ENCODE results near the gene LPAR3.

Gene LPAR3

DNA sequence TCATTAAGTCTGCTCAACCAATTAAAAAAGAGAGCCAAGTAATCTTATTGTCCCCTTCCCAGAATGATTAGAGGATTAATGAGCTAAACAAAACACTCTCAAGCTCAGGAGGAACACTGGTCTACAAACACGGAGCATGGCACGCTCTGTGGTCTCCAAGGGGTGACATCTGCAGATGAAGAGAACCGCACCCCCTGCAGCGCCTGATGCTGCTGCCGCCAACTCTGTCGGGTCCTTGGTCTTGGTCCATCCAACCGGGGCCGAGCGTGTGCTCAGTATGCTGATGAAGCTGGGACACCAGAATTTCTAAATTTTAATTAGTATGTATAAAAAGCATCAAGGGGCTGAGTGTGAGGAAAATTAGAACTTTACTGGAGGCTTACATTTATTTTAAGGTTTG, 82.7 kb downstream of the LPAR3 start:
- H3K4me3 ChIP-seq (ENCODE audit: low read depth in 1 of 2, low read length in 2 of 2) = no peak overlapping the region
- H3K27me3 ChIP-seq (ENCODE audit: low read depth, low read length) = no peaks in the 10 kb centered on the region
- H3K36me3 ChIP-seq (ENCODE audit: control insufficient read depth in 1 of 2, insufficient read depth in 2 of 2, low read length in 2 of 2) = no peaks in the 10 kb centered on the region
- no peaks in the 10 kb centered on the region for H3K4me1 ChIP-seq (ENCODE audit: control insufficient read depth in 1 of 2, insufficient read depth in 2 of 2, low read length in 2 of 2)
- H3K27ac ChIP-seq (ENCODE audit: low read length) = no peak overlapping the region
- H3K9me3 ChIP-seq (ENCODE audit: control insufficient read depth in 1 of 2, low read length in 2 of 2) = no peaks in the 10 kb centered on the region

DNA sequence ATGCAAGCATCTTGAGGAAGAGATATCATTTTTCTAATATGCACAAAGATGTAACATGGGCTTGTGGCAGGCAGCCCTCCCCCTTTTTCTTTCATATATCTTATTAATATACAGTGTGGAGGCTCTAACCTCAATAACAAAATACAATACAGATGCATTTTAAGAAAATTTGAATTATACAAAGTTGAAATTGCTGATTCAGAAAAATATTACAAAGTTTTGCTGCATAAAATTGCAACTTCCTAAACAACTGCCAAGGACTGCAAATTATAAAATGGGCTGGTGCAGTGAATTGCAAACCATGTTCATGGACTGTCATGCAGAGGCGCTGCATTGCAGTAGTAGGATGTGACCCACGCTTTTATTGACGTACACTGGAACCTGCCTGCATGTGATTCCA, 84.0 kb downstream of the LPAR3 start:
- Histone ChIP-seq H3K4me3 (ENCODE audit: low read depth in 1 of 2, low read length in 2 of 2) (no peak overlapping the region), H3K27ac (ENCODE audit: low read length) (no peak overlapping the region), H3K4me1 (ENCODE audit: control insufficient read depth in 1 of 2, insufficient read depth in 2 of 2, low read length in 2 of 2) (no peaks in the 10 kb centered on the region), H3K9me3 (ENCODE audit: control insufficient read depth in 1 of 2, low read length in 2 of 2) (no peaks in the 10 kb centered on the region), H3K36me3 (ENCODE audit: control insufficient read depth in 1 of 2, insufficient read depth in 2 of 2, low read length in 2 of 2) (no peaks in the 10 kb centered on the region), H3K27me3 (ENCODE audit: low read depth, low read length) (no peaks in the 10 kb centered on the region)

DNA sequence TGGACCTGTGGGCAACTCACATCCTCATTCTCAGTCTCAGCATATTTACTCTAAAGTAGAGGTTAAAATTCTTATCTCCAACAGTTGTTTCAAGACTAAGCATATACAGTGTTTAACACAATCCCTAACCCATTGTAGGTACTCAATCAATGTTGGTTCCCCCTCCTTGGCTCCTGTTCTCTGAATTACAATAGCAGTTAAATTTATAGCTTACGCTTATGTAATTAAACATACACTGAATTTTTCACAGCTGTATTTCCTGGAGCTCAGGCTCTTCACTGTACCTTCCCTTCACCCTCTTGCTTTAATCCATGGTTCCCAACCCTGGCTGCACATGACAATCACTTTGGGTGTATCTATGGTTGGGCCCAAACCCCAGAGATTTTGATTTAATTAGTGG, 89.4 kb downstream of the LPAR3 start:
- Histone ChIP-seq H3K4me3 (ENCODE audit: low read depth in 1 of 2, low read length in 2 of 2) (no peak overlapping the region), H3K36me3 (ENCODE audit: control insufficient read depth in 1 of 2, insufficient read depth in 2 of 2, low read length in 2 of 2) (no peaks in the 10 kb centered on the region), H3K27ac (ENCODE audit: low read length) (no peak overlapping the region), H3K4me1 (ENCODE audit: control insufficient read depth in 1 of 2, insufficient read depth in 2 of 2, low read length in 2 of 2) (no peaks in the 10 kb centered on the region), H3K27me3 (ENCODE audit: low read depth, low read length) (no peaks in the 10 kb centered on the region), H3K9me3 (ENCODE audit: control insufficient read depth in 1 of 2, low read length in 2 of 2) (no peaks in the 10 kb centered on the region)

DNA sequence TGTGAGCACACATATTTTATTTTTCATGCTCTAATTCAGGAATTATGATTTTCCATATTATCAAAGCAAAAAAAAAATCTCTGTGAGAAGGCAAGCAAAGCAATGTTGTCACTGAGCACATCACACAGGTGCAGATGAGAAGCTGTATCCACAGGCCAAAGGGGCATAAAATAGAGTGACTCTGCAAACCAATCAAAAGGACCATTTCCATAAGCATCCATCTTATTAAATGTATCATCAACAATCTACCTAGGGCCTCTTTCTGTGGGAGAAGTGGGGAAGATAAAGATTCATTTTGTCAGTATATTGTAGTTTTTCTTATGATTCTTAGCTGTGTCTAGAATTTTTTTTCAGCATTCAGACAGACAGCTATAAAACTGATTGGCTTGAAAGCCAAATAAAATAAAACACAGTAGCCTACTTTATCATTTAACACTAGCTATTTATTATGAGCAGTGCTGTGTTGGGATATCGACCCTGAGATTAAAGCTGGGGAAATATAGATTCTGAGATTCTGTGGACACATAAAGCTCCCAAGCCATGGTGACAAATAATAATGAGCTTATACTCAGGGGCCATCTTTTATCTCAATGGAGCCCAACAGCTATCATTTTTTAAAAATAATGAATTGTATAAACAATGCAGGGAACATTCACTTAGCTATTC, 90.3 kb downstream of the LPAR3 start:
- Histone ChIP-seq H3K36me3 (ENCODE audit: control insufficient read depth in 1 of 2, insufficient read depth in 2 of 2, low read length in 2 of 2) (no peaks in the 10 kb centered on the region), H3K27ac (ENCODE audit: low read length) (no peak overlapping the region), H3K4me1 (ENCODE audit: control insufficient read depth in 1 of 2, insufficient read depth in 2 of 2, low read length in 2 of 2) (no peaks in the 10 kb centered on the region), H3K9me3 (ENCODE audit: control insufficient read depth in 1 of 2, low read length in 2 of 2) (no peaks in the 10 kb centered on the region), H3K4me3 (ENCODE audit: low read depth in 1 of 2, low read length in 2 of 2) (no peak overlapping the region), H3K27me3 (ENCODE audit: low read depth, low read length) (no peaks in the 10 kb centered on the region)

DNA sequence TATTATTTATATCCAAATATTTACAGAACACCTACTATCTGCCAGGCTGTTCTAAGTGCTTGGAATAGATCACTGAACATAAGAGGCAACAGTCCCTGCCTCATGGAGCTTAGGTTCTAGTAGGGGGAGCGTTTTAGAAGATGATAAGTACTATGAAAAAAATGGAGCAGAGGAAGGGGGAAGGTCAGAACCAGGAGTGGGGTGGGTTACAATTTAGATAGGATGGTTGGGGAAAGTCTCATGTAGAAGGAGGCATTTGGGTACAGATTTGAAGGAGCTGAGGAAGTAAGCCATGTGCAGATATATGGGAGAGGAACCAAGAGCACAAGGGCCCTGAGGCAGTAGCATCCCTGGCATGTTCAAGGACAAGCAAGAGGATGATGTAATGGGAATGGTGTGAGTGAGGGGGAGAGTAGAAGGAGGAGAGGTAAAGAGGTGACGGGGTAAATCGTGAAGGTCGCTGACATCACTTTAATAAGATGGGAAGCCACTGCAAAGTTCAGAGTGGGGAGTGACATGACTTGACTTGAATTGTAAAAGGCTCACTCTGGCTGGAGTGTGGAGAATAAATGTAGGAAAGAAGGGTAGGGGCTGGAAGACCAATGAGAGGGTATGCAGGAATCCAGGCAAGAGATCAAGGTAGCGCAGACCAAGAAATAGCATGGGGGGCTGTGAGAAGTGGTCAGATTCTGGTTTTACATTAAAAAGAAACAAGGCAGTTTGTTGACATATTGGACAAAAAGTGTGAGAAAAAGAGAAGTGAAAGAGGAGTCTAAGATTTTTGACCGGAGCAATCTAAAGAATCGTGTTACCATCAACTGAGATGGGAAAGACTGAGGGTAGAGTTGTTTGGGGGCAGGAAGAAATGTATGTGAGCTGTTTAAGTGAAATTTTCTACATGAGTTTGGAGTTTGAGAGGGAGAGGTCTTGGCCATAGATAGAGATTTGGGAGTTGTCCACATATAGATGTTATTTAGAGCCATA, 92.6 kb downstream of the LPAR3 start:
- H3K4me3 ChIP-seq (ENCODE audit: low read depth in 1 of 2, low read length in 2 of 2) = no peak overlapping the region
- H3K4me1 ChIP-seq (ENCODE audit: control insufficient read depth in 1 of 2, insufficient read depth in 2 of 2, low read length in 2 of 2) = no peaks in the 10 kb centered on the region
- no peak overlapping the region for H3K27ac ChIP-seq (ENCODE audit: low read length)
- no peaks in the 10 kb centered on the region for H3K9me3 ChIP-seq (ENCODE audit: control insufficient read depth in 1 of 2, low read length in 2 of 2)
- H3K27me3 ChIP-seq (ENCODE audit: low read depth, low read length) = no peaks in the 10 kb centered on the region
- H3K36me3 ChIP-seq (ENCODE audit: control insufficient read depth in 1 of 2, insufficient read depth in 2 of 2, low read length in 2 of 2) = no peaks in the 10 kb centered on the region

DNA sequence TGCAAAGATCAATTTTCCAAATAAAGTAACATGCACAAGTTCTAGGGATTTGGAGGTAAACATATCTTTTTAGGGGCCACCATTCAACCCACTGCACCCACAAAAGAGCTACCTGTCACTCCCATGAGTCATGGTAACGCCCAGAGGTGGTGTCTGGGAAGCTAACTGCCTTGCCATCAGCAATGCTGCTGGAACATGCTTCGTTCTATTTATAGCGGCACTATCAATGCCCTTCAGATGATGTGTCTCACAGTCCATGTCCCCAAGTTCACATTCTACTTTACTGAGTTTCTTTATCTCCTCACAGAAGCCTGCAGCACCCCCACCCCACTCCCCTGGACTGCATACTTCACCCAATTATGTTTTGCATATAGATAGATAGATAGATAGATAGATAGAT, 95.4 kb downstream of the LPAR3 start:
- Histone ChIP-seq H3K9me3 (ENCODE audit: control insufficient read depth in 1 of 2, low read length in 2 of 2) (peaks cover 0 to under 1% of the 10 kb centered on the region in 2 donors), H3K36me3 (ENCODE audit: control insufficient read depth in 1 of 2, insufficient read depth in 2 of 2, low read length in 2 of 2) (no peaks in the 10 kb centered on the region), H3K27me3 (ENCODE audit: low read depth, low read length) (no peaks in the 10 kb centered on the region), H3K4me3 (ENCODE audit: low read depth in 1 of 2, low read length in 2 of 2) (no peak overlapping the region), H3K27ac (ENCODE audit: low read length) (no peak overlapping the region), H3K4me1 (ENCODE audit: control insufficient read depth in 1 of 2, insufficient read depth in 2 of 2, low read length in 2 of 2) (no peaks in the 10 kb centered on the region)

DNA sequence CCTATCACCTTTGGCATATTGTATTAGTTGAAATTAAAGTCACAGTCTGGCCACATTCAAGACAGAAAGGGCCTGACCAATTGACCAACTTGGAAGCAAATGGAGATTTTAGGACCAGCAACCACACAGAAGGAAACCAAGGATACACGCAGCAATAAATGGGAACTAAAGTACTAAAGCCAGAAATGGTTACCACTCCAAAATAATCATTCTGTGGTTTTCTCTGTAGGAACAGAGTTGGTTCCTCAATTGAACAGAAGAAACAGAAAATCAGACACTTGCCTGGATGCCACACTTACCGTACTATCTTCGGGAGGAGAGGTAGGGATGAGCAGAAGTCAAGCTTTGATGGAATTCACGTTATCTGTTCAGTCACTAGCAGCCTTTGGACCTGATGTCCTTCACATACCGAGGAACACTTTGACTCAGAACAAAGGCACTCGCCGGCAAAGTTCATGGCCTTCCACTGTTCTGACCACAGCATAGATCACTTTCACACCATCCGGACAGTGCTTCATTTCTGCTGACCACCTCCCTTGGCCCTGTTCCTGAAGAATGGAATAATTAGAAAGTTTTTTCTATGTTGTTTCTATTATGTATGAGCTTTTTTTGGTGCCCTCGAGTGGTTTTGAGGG, 96.9 kb downstream of the LPAR3 start:
- H3K9me3 ChIP-seq (ENCODE audit: control insufficient read depth in 1 of 2, low read length in 2 of 2) = peaks cover 0 to 3% of the 10 kb centered on the region in 2 donors
- H3K4me3 ChIP-seq (ENCODE audit: low read depth in 1 of 2, low read length in 2 of 2) = no peak overlapping the region
- no peaks in the 10 kb centered on the region for H3K4me1 ChIP-seq (ENCODE audit: control insufficient read depth in 1 of 2, insufficient read depth in 2 of 2, low read length in 2 of 2)
- no peaks in the 10 kb centered on the region for H3K36me3 ChIP-seq (ENCODE audit: control insufficient read depth in 1 of 2, insufficient read depth in 2 of 2, low read length in 2 of 2)
- no peak overlapping the region for H3K27ac ChIP-seq (ENCODE audit: low read length)
- H3K27me3 ChIP-seq (ENCODE audit: low read depth, low read length) = no peaks in the 10 kb centered on the region

DNA sequence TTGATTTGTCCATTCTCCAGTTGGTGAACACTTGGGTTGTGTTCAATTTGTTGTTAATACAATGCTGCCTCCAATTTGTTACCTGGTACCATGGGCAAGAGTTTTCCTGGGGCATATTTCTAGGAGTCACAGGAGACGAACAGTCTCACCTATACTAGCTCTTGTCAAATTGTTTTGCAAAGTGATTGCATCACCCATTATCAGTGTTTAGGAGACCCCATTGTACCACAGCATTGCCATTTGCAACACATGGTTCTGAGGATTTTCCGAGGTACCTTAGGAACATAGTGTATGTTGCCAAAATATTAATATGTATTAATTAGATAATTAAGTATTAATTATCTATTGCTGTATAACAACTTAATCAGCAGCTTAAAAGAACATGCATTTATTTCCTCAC, 97.8 kb downstream of the LPAR3 start:
- H3K27me3 ChIP-seq (ENCODE audit: low read depth, low read length) = no peaks in the 10 kb centered on the region
- no peaks in the 10 kb centered on the region for H3K4me1 ChIP-seq (ENCODE audit: control insufficient read depth in 1 of 2, insufficient read depth in 2 of 2, low read length in 2 of 2)
- H3K27ac ChIP-seq (ENCODE audit: low read length) = no peak overlapping the region
- H3K9me3 ChIP-seq (ENCODE audit: control insufficient read depth in 1 of 2, low read length in 2 of 2) = peaks cover 0 to 3% of the 10 kb centered on the region in 2 donors
- no peak overlapping the region for H3K4me3 ChIP-seq (ENCODE audit: low read depth in 1 of 2, low read length in 2 of 2)
- no peaks in the 10 kb centered on the region for H3K36me3 ChIP-seq (ENCODE audit: control insufficient read depth in 1 of 2, insufficient read depth in 2 of 2, low read length in 2 of 2)

DNA sequence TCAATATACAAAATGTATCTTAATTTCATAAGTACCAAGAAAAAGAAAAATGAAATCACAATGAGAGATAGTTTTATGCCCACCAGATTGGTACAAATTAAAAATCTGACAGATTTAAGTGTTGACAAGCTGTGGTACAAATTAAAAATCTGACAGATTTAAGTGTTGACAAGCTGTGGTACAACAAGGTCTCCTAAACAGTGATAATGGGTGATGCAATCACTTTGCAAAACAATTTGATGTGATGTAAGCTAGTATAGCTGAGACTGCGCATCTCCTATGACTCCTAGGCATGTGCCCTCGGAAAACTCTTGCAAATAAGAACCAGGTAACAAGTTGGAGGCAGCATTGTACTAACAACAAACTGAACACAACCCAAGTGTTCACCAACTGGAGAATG, 100.6 kb downstream of the LPAR3 start:
- Histone ChIP-seq H3K4me1 (ENCODE audit: control insufficient read depth in 1 of 2, insufficient read depth in 2 of 2, low read length in 2 of 2) (no peaks in the 10 kb centered on the region), H3K4me3 (ENCODE audit: low read depth in 1 of 2, low read length in 2 of 2) (no peak overlapping the region), H3K9me3 (ENCODE audit: control insufficient read depth in 1 of 2, low read length in 2 of 2) (peaks cover 3% of the 10 kb centered on the region in 2 donors), H3K27me3 (ENCODE audit: low read depth, low read length) (no peaks in the 10 kb centered on the region), H3K27ac (ENCODE audit: low read length) (no peak overlapping the region), H3K36me3 (ENCODE audit: control insufficient read depth in 1 of 2, insufficient read depth in 2 of 2, low read length in 2 of 2) (no peaks in the 10 kb centered on the region)

DNA sequence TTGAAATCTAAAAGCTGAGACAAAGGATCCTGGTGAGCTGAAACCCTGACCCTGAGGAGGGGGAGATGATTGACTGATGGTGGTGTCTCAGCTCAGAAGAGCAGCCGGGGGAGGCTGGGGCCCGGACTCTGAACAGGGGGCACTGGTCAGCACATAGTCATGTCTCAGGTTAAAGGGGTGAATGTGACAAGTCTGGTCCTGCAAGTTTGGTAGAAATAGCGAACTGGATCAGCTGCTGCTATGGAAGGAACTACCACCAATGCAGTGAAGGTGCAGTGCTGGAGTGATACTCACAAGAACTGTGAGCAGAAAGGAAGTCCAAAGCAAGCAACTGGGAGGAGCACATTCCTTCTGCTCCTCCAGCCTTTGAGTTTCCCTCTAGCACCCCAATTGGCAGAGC, 104.0 kb downstream of the LPAR3 start:
- Histone ChIP-seq H3K27me3 (ENCODE audit: low read depth, low read length) (no peaks in the 10 kb centered on the region), H3K9me3 (ENCODE audit: control insufficient read depth in 1 of 2, low read length in 2 of 2) (peaks cover 3% of the 10 kb centered on the region in 2 donors), H3K4me3 (ENCODE audit: low read depth in 1 of 2, low read length in 2 of 2) (no peak overlapping the region), H3K36me3 (ENCODE audit: control insufficient read depth in 1 of 2, insufficient read depth in 2 of 2, low read length in 2 of 2) (no peaks in the 10 kb centered on the region), H3K4me1 (ENCODE audit: control insufficient read depth in 1 of 2, insufficient read depth in 2 of 2, low read length in 2 of 2) (peaks cover 0 to 14% of the 10 kb centered on the region in 2 donors), H3K27ac (ENCODE audit: low read length) (no peak overlapping the region)

DNA sequence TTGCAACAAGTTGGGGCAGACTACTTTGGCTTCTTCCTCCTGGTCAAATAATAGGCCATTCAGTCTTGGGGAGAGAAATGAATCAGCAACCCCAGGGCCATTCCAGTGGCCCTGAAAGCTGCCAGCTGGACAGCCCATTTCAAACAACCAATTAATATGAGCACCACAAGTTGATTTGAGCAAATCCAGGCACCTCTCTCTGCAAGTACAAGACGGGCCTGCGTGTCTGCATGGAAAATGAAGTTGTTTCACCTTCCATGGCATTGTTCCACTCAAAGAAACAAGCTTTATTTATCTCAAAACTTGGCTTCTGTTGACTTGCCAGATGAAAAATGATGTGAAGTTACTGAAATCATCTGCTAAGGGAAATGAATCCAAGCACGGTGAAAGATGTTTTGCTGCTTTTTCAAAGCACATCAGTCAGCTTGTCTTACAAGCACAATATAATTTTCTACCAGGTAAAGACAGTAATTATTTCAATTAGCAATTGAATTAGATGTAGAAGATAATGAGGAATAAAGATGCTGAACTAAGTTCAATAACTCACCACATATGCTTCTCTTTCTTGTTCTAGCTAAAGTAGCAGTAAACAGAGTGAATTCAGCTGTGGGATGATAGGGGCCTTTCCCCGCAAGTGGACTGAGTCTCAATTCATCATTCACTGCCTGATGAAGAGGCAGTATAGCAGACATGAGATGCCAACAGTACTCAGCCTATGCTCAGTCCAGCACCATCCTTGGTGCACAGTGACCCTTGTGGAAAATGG, 107.6 kb downstream of the LPAR3 start:
- peaks cover 0 to 14% of the 10 kb centered on the region in 2 donors for H3K4me1 ChIP-seq (ENCODE audit: control insufficient read depth in 1 of 2, insufficient read depth in 2 of 2, low read length in 2 of 2)
- H3K4me3 ChIP-seq (ENCODE audit: low read depth in 1 of 2, low read length in 2 of 2) = no peak overlapping the region
- H3K9me3 ChIP-seq (ENCODE audit: control insufficient read depth in 1 of 2, low read length in 2 of 2) = peaks cover 0 to 3% of the 10 kb centered on the region in 2 donors
- H3K36me3 ChIP-seq (ENCODE audit: control insufficient read depth in 1 of 2, insufficient read depth in 2 of 2, low read length in 2 of 2) = no peaks in the 10 kb centered on the region
- H3K27me3 ChIP-seq (ENCODE audit: low read depth, low read length) = no peaks in the 10 kb centered on the region
- no peak overlapping the region for H3K27ac ChIP-seq (ENCODE audit: low read length)
